Upper lobe of right lung (tissue), 1 donor: Measurements from ENCODE around the gene TEKT2. TPM values are rescaled to one million over a fixed set of nuclear protein-coding genes. Genes with fewer than 3 reads are reported as not detected.

Experiments used
- ATAC-seq: fragments of 200-7000 bp; cut with Tn5 transposase; one replicate; pipeline ENCODE4 v1.9.1; 2020; ENCODE audit warnings: mild to moderate bottlenecking, moderate library complexity
- DNase-seq: peaks from one replicate; pipeline ENCODE4 v3.0.0-alpha.2; 2020
- H3K27ac ChIP-seq: fragments of 200-600 bp; one replicate; pipeline ENCODE4 v1.8.0; 2022
- H3K27me3 ChIP-seq: fragments of 200-600 bp; one replicate; pipeline ENCODE4 v1.8.0; 2022; ENCODE audit warnings: mild to moderate bottlenecking
- H3K36me3 ChIP-seq: fragments of 200-600 bp; one replicate; pipeline ENCODE4 v1.8.0; 2022
- H3K4me1 ChIP-seq: fragments of 200-600 bp; one replicate; pipeline ENCODE4 v1.8.0; 2022
- H3K4me3 ChIP-seq: fragments of 200-600 bp; one replicate; pipeline ENCODE4 v1.8.0; 2022; ENCODE audit warnings: mild to moderate bottlenecking
- H3K9me3 ChIP-seq: fragments of 200-600 bp; one replicate; pipeline ENCODE4 v1.8.0; 2022
- intact Hi-C: fragments of 100-400 bp; cut with DNase I; formaldehyde crosslinking; loops from one replicate; pipeline ENCODE4 v1.11.0; 2022
- total RNA-seq: library from RNA; stranded (reverse); fragmentation: NEBNext Ultra II Directional; extraction: Animal tissue kit (Norgen Biotek cat#: 25700); gene quantifications from one replicate; pipeline ENCODE4 v1.2.1, GENCODE V29; 2021
- TF ChIP-seq, protein P1 (sequence below): fragments of 200-600 bp; IDR thresholded peaks from one replicate; pipeline ENCODE4 v1.8.0; 2022; ENCODE audit warnings: antibody characterized with exemption
- donor health status: DM: no; HTN: yes; CAD: no; lungs with severe emphysema.

The TEKT2 gene
- total RNA-seq, 1 donor from 2014 or later = 0.35 TPM

- DNase-seq (no peak), ATAC-seq (no peak)
- intact Hi-C loops = no loop called here
- H3K4me3 ChIP-seq = no peak overlapping the region
- no peaks in the 10 kb centered on the region for H3K4me1 ChIP-seq
- H3K27me3 ChIP-seq = no peaks in the 10 kb centered on the region
- TF ChIP-seq, protein P1, sequence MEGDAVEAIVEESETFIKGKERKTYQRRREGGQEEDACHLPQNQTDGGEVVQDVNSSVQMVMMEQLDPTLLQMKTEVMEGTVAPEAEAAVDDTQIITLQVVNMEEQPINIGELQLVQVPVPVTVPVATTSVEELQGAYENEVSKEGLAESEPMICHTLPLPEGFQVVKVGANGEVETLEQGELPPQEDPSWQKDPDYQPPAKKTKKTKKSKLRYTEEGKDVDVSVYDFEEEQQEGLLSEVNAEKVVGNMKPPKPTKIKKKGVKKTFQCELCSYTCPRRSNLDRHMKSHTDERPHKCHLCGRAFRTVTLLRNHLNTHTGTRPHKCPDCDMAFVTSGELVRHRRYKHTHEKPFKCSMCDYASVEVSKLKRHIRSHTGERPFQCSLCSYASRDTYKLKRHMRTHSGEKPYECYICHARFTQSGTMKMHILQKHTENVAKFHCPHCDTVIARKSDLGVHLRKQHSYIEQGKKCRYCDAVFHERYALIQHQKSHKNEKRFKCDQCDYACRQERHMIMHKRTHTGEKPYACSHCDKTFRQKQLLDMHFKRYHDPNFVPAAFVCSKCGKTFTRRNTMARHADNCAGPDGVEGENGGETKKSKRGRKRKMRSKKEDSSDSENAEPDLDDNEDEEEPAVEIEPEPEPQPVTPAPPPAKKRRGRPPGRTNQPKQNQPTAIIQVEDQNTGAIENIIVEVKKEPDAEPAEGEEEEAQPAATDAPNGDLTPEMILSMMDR = no peak
- H3K27ac ChIP-seq = no peak overlapping the region
- H3K9me3 ChIP-seq = no peaks in the 10 kb centered on the region
- H3K36me3 ChIP-seq = peaks cover 33% of the 10 kb centered on the region
Observed at GRCh38 chr1:36053978-36054377, 29.9 kb upstream of the TEKT2 start.

- Histone ChIP-seq H3K4me1 (no peaks in the 10 kb centered on the region), H3K27me3 (no peaks in the 10 kb centered on the region), H3K9me3 (no peaks in the 10 kb centered on the region), H3K36me3 (peaks cover 35% of the 10 kb centered on the region), H3K27ac (no peak overlapping the region), H3K4me3 (no peak overlapping the region)
- ATAC-seq (peak; percentile 43), DNase-seq (no peak)
- intact Hi-C loops = no loop called here
- TF ChIP-seq, protein P1 = no peak
Observed at GRCh38 chr1:36055706-36056105, 28.2 kb upstream of the TEKT2 start.

DNA sequence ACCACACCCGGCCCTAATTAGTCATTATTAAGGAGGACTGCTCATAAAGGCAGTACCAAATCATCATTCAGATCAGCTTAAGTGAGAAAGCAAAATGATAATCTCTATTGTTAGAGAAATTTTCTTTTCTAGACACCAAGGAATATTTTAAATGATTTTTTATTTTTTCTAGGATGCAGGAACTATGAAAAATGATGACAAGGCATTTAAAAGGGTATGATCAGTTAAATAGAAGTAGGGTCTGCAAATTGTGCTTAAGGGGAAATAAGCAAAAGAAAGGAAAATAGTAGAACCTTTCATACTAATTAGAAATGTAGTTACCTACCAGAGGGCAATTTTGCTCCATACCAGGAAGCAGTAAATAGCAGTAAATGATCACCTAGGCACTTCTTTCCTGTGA, 21.6 kb upstream of the TEKT2 start:
- intact Hi-C loops = no loop called here
- no peak for ATAC-seq

DNA sequence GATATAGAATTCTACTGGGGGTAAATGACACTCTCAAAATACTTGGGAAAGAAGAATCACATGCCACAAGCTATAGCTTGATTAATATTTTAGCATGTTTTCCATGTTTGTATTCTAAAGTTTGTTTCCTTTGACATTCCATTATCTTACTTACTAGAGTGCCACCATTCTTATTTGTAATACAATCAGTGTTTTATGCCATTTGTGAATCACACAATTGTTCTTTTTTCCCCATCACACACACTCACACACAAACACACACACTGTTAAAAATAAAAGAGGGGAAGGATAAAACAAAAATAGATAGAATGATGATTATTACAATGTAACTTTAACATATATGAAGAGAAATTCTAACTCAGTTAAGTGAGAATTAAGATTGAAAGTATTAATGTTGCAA, 16.0 kb upstream of the TEKT2 start:
- DNase-seq (no peak), ATAC-seq (no peak)
- no peaks in the 10 kb centered on the region for H3K4me1 ChIP-seq
- intact Hi-C loops = no loop called here
- H3K9me3 ChIP-seq = no peaks in the 10 kb centered on the region
- no peak overlapping the region for H3K4me3 ChIP-seq
- no peaks in the 10 kb centered on the region for H3K27me3 ChIP-seq
- TF ChIP-seq, protein P1 = no peak
- no peak overlapping the region for H3K27ac ChIP-seq
- H3K36me3 ChIP-seq = no peaks in the 10 kb centered on the region

More for the DNA sequence above, 21.6 kb upstream of the TEKT2 start:
- no peak for DNase-seq
- H3K27ac ChIP-seq = no peak overlapping the region
- H3K9me3 ChIP-seq = no peaks in the 10 kb centered on the region
- H3K27me3 ChIP-seq = no peaks in the 10 kb centered on the region
- no peak overlapping the region for H3K4me3 ChIP-seq
- no peaks in the 10 kb centered on the region for H3K4me1 ChIP-seq
- peaks cover 6% of the 10 kb centered on the region for H3K36me3 ChIP-seq
- TF ChIP-seq, protein P1 = no peak

GRCh38 chr1:36068866-36069265, 15.0 kb upstream of the TEKT2 start:
- TF ChIP-seq, protein P1 = no peak
- H3K4me3 ChIP-seq = no peak overlapping the region
- no peaks in the 10 kb centered on the region for H3K36me3 ChIP-seq
- intact Hi-C loops = no loop called here
- no peaks in the 10 kb centered on the region for H3K4me1 ChIP-seq
- no peak for DNase-seq
- no peaks in the 10 kb centered on the region for H3K9me3 ChIP-seq
- H3K27me3 ChIP-seq = no peaks in the 10 kb centered on the region
- no peak for ATAC-seq
- no peak overlapping the region for H3K27ac ChIP-seq

DNA sequence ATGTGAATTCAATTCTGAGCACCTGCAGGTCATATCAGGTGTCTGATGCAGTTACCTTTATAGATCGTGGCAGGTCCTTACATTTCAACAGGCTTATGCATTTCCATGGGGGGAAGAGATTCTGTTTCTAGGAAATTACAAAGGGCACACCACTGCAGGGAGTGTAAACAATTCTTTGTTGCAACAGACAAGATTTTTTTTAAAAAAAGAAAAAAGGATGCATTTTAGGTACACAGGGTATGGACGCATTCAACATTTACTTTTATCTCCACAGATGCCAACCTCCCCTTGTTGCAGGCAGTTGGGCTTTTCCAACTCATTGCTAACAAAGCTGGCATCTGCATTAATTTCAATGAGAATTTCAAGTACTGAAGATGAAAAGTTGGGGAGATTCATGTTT, 13.5 kb upstream of the TEKT2 start:
- intact Hi-C loops = no loop called here
- no peaks in the 10 kb centered on the region for H3K9me3 ChIP-seq
- H3K27me3 ChIP-seq = no peaks in the 10 kb centered on the region
- TF ChIP-seq, protein P1 = no peak
- no peak for DNase-seq
- no peak overlapping the region for H3K4me3 ChIP-seq
- no peaks in the 10 kb centered on the region for H3K36me3 ChIP-seq
- no peak for ATAC-seq
- H3K4me1 ChIP-seq = no peaks in the 10 kb centered on the region
- no peak overlapping the region for H3K27ac ChIP-seq
